GM23338 (cell line): ENCODE data around the gene NLRC4. TPM values are rescaled to one million over a fixed set of nuclear protein-coding genes. Genes with fewer than 3 reads are reported as not detected.

Experiments used
- ATAC-seq: fragments of 200-7000 bp; cut with Tn5 transposase; 3 replicates; pipeline ENCODE4 v1.9.1; 2020
- DNase-seq: peaks from one replicate; pipeline ENCODE4 v3.0.0-alpha.2; 2015; ENCODE audit warnings: low spot score
- H2AFZ ChIP-seq: fragments of 200-600 bp; sonication (generic); 2 replicates; pipeline ENCODE4 v1.8.0; 2016; ENCODE audit warnings: antibody characterized with exemption, mild to moderate bottlenecking, moderate library complexity
- H3F3A ChIP-seq: fragments of 200-600 bp; sonication (generic); replicated peaks from 2 replicates; pipeline ENCODE4 v1.8.0; 2017; ENCODE audit warnings: antibody characterized with exemption, mixed run types, low read depth
- H3K27ac ChIP-seq: fragments of 200-600 bp; sonication (generic); 2 replicates; pipeline ENCODE4 v1.6.1; 2016; ENCODE audit warnings: low read depth
- H3K27me3 ChIP-seq: fragments of 200-600 bp; sonication (generic); 2 replicates; pipeline ENCODE4 v1.8.0; 2016; ENCODE audit warnings: mild to moderate bottlenecking, mixed run types, moderate library complexity; ENCODE audit not compliant: insufficient read depth
- H3K36me3 ChIP-seq: fragments of 200-600 bp; sonication (generic); 2 replicates; pipeline ENCODE4 v1.8.0; 2016; ENCODE audit warnings: mild to moderate bottlenecking; ENCODE audit not compliant: insufficient read depth
- H3K4me1 ChIP-seq: fragments of 200-600 bp; sonication (generic); 2 replicates; pipeline ENCODE4 v1.8.0; 2016; ENCODE audit warnings: mild to moderate bottlenecking, moderate library complexity; ENCODE audit not compliant: insufficient read depth
- H3K4me2 ChIP-seq: fragments of 200-600 bp; sonication (generic); 2 replicates; pipeline ENCODE4 v1.7.1; 2017; ENCODE audit warnings: mixed run types
- H3K4me3 ChIP-seq: fragments of 200-600 bp; sonication (generic); 2 replicates; pipeline ENCODE4 v1.6.1; 2016; ENCODE audit warnings: mixed run types
- H3K79me2 ChIP-seq: fragments of 200-600 bp; sonication (generic); replicated peaks from 2 replicates; pipeline ENCODE4 v1.8.0; 2017; ENCODE audit warnings: mild to moderate bottlenecking; ENCODE audit not compliant: insufficient read depth
- H3K9me2 ChIP-seq: fragments of 200-600 bp; sonication (generic); 2 replicates; pipeline ENCODE4 v1.8.0; 2017; ENCODE audit not compliant: insufficient read depth
- H4K20me1 ChIP-seq: fragments of 200-600 bp; sonication (generic); replicated peaks from 2 replicates; pipeline ENCODE4 v1.8.0; 2017; ENCODE audit warnings: mild to moderate bottlenecking; ENCODE audit not compliant: insufficient read depth
- H3K27ac Mint-ChIP-seq: 2 replicates; pipeline ENCODE4 v1.8.0; 2020; ENCODE audit warnings: inconsistent platforms, mild to moderate bottlenecking, moderate library complexity, mixed read lengths
- H3K27me3 Mint-ChIP-seq: 3 replicates; pipeline ENCODE4 v1.8.0; 2022; ENCODE audit warnings: low read depth, mild to moderate bottlenecking, moderate library complexity, mixed read lengths, inconsistent platforms; ENCODE audit not compliant: insufficient read depth, poor library complexity
- H3K36me3 Mint-ChIP-seq: 3 replicates; pipeline ENCODE4 v1.8.0; 2021; ENCODE audit warnings: low read depth, mild to moderate bottlenecking, inconsistent platforms, moderate library complexity, mixed read lengths
- H3K4me1 Mint-ChIP-seq: 3 replicates; pipeline ENCODE4 v1.8.0; 2020; ENCODE audit warnings: mild to moderate bottlenecking, inconsistent platforms, mixed read lengths
- H3K4me3 Mint-ChIP-seq: 3 replicates; pipeline ENCODE4 v1.8.0; 2021; ENCODE audit warnings: moderate library complexity, mild to moderate bottlenecking, inconsistent platforms, mixed read lengths
- H3K9me3 Mint-ChIP-seq: 3 replicates; pipeline ENCODE4 v1.8.0; 2020; ENCODE audit warnings: moderate library complexity, mild to moderate bottlenecking, inconsistent platforms, mixed read lengths
- CREB1 ChIP-seq: fragments of 250-450 bp; sonication (Bioruptor Pico); IDR thresholded peaks from 2 replicates; pipeline ENCODE4 v1.5.0; 2020; ENCODE audit warnings: low read depth, mild to moderate bottlenecking, moderate library complexity
- EZH2 ChIP-seq: fragments of 200-600 bp; sonication (generic); IDR thresholded peaks from one replicate; pipeline ENCODE4 v1.8.0; 2017; ENCODE audit warnings: antibody characterized with exemption, mild to moderate bottlenecking, low read depth; ENCODE audit not compliant: unreplicated experiment
- NANOG ChIP-seq: IDR thresholded peaks from 2 replicates; pipeline ENCODE4 v1.6.1; 2016; ENCODE audit warnings: antibody characterized with exemption, borderline replicate concordance
- POLR2AphosphoS5 ChIP-seq: IDR thresholded peaks from 2 replicates; pipeline ENCODE4 v1.6.1; 2016; ENCODE audit warnings: antibody characterized with exemption, low read depth
- STAT1 ChIP-seq: IDR thresholded peaks from one replicate; pipeline ENCODE4 v1.6.1; 2016; ENCODE audit warnings: antibody characterized with exemption; ENCODE audit not compliant: unreplicated experiment
- ZNF114 ChIP-seq: fragments of 250-450 bp; sonication (Bioruptor Pico); IDR thresholded peaks from 2 replicates; pipeline ENCODE4 v1.5.0; 2020; ENCODE audit warnings: mild to moderate bottlenecking, moderate library complexity
- long read RNA-seq: library from polyadenylated mRNA; unstranded; transcript quantifications from one replicate; pipeline ENCODE4 v2.0.0, GENCODE V29; 2020; ENCODE audit not compliant: unreplicated experiment
- polyA plus RNA-seq: library from polyadenylated mRNA; unstranded; fragments of >200 nt; fragmentation: Nextera tagmentation; extraction: Ambion mirVana; gene quantifications from 2 replicates; pipeline ENCODE4 v1.2.1, GENCODE V29; 2016
- total RNA-seq: library from RNA; depleted of rRNA; stranded (reverse); fragments of >200 nt; shearing (Covaris generic); gene quantifications from 2 replicates; pipeline ENCODE4 v1.2.3, GENCODE V29; 2014; rRNA removed
- TF ChIP-seq, protein P1 (sequence below): IDR thresholded peaks from 2 replicates; pipeline ENCODE4 v1.6.1; 2016; ENCODE audit warnings: antibody characterized with exemption
- TF ChIP-seq, protein P2 (sequence below): IDR thresholded peaks from one replicate; pipeline ENCODE4 v1.6.1; 2018; ENCODE audit warnings: antibody characterized with exemption; ENCODE audit not compliant: unreplicated experiment
- TF ChIP-seq, protein P3 (sequence below): fragments of 250-450 bp; sonication (Bioruptor Pico); IDR thresholded peaks from 2 replicates; pipeline ENCODE4 v1.5.0; 2020; ENCODE audit warnings: mild to moderate bottlenecking, moderate library complexity

NLRC4 gene, protein sequence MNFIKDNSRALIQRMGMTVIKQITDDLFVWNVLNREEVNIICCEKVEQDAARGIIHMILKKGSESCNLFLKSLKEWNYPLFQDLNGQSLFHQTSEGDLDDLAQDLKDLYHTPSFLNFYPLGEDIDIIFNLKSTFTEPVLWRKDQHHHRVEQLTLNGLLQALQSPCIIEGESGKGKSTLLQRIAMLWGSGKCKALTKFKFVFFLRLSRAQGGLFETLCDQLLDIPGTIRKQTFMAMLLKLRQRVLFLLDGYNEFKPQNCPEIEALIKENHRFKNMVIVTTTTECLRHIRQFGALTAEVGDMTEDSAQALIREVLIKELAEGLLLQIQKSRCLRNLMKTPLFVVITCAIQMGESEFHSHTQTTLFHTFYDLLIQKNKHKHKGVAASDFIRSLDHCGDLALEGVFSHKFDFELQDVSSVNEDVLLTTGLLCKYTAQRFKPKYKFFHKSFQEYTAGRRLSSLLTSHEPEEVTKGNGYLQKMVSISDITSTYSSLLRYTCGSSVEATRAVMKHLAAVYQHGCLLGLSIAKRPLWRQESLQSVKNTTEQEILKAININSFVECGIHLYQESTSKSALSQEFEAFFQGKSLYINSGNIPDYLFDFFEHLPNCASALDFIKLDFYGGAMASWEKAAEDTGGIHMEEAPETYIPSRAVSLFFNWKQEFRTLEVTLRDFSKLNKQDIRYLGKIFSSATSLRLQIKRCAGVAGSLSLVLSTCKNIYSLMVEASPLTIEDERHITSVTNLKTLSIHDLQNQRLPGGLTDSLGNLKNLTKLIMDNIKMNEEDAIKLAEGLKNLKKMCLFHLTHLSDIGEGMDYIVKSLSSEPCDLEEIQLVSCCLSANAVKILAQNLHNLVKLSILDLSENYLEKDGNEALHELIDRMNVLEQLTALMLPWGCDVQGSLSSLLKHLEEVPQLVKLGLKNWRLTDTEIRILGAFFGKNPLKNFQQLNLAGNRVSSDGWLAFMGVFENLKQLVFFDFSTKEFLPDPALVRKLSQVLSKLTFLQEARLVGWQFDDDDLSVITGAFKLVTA
- total RNA-seq = not detected in 2 replicates
- 0.38 and 0.50 TPM in 2 replicates for polyA plus RNA-seq
- long read RNA-seq = 0 reads

DNA sequence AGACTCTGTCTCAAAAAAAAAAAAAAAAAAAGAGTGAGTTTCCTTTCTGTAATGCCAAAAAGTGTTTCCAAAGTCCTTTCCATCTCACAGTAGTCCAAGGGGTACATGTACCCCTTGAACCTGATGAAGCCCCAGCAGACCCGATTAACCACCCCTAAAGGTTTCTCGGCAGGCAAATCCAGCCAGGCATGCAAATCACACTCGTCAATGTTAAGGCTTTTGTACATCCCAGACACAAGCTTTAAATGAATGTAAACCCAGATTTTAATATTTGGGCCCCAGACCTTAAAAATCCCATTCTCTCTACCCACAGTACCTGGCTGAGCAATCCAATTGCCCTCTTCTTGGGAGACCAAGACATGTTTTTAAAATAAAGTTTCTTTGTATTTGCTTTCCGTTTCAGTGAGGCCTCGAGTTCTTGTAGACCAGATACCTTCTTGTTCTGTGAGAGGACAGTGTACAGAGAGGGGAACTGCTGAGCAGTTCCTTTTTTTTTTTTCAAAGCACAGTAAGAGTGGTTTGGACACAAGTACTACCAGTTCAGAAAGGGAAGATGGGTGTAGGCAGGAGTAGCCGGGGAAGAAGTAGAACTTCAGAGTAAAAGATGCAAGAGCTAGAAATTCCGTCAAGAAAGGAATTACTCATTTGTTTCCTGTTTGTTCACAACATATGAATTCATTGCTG lies at the start of gene NLRC4:
Gene NLRC4 (minus strand): TSS at position 465 of the 684 bp plus-strand sequence. CDS start 8,111 bp downstream, outside the sequence.
- no peak within 1 kb of the TSS for H3K4me2 ChIP-seq
- no peak within 1 kb of the TSS for H3K27ac ChIP-seq
- no peaks in the 10 kb centered on the region for H3K9me2 ChIP-seq
- no peak within 1 kb of the TSS for H3K4me3 ChIP-seq
- no peaks in the 10 kb centered on the region for H3K9me3 Mint-ChIP-seq
- TF ChIP-seq, protein P1, sequence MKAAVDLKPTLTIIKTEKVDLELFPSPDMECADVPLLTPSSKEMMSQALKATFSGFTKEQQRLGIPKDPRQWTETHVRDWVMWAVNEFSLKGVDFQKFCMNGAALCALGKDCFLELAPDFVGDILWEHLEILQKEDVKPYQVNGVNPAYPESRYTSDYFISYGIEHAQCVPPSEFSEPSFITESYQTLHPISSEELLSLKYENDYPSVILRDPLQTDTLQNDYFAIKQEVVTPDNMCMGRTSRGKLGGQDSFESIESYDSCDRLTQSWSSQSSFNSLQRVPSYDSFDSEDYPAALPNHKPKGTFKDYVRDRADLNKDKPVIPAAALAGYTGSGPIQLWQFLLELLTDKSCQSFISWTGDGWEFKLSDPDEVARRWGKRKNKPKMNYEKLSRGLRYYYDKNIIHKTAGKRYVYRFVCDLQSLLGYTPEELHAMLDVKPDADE = no peak
- TF ChIP-seq CREB1 = no peak
- TF ChIP-seq POLR2AphosphoS5 = no peak
- TF ChIP-seq, protein P2, sequence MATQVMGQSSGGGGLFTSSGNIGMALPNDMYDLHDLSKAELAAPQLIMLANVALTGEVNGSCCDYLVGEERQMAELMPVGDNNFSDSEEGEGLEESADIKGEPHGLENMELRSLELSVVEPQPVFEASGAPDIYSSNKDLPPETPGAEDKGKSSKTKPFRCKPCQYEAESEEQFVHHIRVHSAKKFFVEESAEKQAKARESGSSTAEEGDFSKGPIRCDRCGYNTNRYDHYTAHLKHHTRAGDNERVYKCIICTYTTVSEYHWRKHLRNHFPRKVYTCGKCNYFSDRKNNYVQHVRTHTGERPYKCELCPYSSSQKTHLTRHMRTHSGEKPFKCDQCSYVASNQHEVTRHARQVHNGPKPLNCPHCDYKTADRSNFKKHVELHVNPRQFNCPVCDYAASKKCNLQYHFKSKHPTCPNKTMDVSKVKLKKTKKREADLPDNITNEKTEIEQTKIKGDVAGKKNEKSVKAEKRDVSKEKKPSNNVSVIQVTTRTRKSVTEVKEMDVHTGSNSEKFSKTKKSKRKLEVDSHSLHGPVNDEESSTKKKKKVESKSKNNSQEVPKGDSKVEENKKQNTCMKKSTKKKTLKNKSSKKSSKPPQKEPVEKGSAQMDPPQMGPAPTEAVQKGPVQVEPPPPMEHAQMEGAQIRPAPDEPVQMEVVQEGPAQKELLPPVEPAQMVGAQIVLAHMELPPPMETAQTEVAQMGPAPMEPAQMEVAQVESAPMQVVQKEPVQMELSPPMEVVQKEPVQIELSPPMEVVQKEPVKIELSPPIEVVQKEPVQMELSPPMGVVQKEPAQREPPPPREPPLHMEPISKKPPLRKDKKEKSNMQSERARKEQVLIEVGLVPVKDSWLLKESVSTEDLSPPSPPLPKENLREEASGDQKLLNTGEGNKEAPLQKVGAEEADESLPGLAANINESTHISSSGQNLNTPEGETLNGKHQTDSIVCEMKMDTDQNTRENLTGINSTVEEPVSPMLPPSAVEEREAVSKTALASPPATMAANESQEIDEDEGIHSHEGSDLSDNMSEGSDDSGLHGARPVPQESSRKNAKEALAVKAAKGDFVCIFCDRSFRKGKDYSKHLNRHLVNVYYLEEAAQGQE = no peak
- TF ChIP-seq STAT1 = no peak
- no peak for TF ChIP-seq EZH2
- TF ChIP-seq, protein P3, sequence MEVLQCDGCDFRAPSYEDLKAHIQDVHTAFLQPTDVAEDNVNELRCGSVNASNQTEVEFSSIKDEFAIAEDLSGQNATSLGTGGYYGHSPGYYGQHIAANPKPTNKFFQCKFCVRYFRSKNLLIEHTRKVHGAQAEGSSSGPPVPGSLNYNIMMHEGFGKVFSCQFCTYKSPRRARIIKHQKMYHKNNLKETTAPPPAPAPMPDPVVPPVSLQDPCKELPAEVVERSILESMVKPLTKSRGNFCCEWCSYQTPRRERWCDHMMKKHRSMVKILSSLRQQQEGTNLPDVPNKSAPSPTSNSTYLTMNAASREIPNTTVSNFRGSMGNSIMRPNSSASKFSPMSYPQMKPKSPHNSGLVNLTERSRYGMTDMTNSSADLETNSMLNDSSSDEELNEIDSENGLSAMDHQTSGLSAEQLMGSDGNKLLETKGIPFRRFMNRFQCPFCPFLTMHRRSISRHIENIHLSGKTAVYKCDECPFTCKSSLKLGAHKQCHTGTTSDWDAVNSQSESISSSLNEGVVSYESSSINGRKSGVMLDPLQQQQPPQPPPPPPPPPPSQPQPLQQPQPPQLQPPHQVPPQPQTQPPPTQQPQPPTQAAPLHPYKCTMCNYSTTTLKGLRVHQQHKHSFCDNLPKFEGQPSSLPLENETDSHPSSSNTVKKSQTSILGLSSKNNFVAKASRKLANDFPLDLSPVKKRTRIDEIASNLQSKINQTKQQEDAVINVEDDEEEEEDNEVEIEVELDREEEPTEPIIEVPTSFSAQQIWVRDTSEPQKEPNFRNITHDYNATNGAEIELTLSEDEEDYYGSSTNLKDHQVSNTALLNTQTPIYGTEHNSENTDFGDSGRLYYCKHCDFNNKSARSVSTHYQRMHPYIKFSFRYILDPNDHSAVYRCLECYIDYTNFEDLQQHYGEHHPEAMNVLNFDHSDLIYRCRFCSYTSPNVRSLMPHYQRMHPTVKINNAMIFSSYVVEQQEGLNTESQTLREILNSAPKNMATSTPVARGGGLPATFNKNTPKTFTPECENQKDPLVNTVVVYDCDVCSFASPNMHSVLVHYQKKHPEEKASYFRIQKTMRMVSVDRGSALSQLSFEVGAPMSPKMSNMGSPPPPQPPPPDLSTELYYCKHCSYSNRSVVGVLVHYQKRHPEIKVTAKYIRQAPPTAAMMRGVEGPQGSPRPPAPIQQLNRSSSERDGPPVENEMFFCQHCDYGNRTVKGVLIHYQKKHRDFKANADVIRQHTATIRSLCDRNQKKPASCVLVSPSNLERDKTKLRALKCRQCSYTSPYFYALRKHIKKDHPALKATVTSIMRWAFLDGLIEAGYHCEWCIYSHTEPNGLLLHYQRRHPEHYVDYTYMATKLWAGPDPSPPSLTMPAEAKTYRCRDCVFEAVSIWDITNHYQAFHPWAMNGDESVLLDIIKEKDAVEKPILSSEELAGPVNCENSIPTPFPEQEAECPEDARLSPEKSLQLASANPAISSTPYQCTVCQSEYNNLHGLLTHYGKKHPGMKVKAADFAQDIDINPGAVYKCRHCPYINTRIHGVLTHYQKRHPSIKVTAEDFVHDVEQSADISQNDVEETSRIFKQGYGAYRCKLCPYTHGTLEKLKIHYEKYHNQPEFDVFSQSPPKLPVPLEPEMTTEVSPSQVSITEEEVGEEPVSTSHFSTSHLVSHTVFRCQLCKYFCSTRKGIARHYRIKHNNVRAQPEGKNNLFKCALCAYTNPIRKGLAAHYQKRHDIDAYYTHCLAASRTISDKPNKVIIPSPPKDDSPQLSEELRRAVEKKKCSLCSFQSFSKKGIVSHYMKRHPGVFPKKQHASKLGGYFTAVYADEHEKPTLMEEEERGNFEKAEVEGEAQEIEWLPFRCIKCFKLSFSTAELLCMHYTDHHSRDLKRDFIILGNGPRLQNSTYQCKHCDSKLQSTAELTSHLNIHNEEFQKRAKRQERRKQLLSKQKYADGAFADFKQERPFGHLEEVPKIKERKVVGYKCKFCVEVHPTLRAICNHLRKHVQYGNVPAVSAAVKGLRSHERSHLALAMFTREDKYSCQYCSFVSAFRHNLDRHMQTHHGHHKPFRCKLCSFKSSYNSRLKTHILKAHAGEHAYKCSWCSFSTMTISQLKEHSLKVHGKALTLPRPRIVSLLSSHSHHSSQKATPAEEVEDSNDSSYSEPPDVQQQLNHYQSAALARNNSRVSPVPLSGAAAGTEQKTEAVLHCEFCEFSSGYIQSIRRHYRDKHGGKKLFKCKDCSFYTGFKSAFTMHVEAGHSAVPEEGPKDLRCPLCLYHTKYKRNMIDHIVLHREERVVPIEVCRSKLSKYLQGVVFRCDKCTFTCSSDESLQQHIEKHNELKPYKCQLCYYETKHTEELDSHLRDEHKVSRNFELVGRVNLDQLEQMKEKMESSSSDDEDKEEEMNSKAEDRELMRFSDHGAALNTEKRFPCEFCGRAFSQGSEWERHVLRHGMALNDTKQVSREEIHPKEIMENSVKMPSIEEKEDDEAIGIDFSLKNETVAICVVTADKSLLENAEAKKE (CRISPR knock-in tag) = no peak
- no peak for TF ChIP-seq ZNF114 (CRISPR knock-in tag)
- no peak for TF ChIP-seq NANOG
- ATAC-seq (no peak), DNase-seq (no peak)
- H3K36me3 Mint-ChIP-seq = no peaks in the 10 kb centered on the region
- H3K27ac Mint-ChIP-seq = no peak within 1 kb of the TSS
- H4K20me1 ChIP-seq = no peaks in the 10 kb centered on the region
- no peaks in the 10 kb centered on the region for H3K36me3 ChIP-seq
- no peak within 1 kb of the TSS for H3K4me3 Mint-ChIP-seq
- H3K27me3 Mint-ChIP-seq = peaks cover 4% of the 10 kb centered on the region
- peak within 1 kb of the TSS; percentile 79 for H2AFZ ChIP-seq
- no peaks in the 10 kb centered on the region for H3K4me1 Mint-ChIP-seq
- no peaks in the 10 kb centered on the region for H3K79me2 ChIP-seq
- H3K27me3 ChIP-seq = no peaks in the 10 kb centered on the region
- H3F3A ChIP-seq = no peaks in the 10 kb centered on the region
- H3K4me1 ChIP-seq = no peaks in the 10 kb centered on the region
